Thyroid gland (tissue), 4 donors: ENCODE results near the gene WDR87. TPM values are rescaled to one million over a fixed set of nuclear protein-coding genes. Genes with fewer than 3 reads are reported as not detected.
A peak's percentile ranks its signal among the peaks of the same experiment; 100 is the strongest.

ENCODE experiments used
- DNase-seq, 2 donors: peaks; one replicate each; pipeline ENCODE4 v3.0.0-alpha.2; 2019
- H3K27ac ChIP-seq, 3 donors: fragments of 200-600 bp; sonication (generic); 1 replicate in 2 of 3; 2 replicates in 1 of 3; pipeline ENCODE4 v1.5.1; 2016 to 2019; ENCODE audit warnings: mild to moderate bottlenecking in 1 of 3, moderate library complexity in 1 of 3
- H3K27me3 ChIP-seq: fragments of 200-600 bp; sonication (generic); one replicate; pipeline ENCODE4 v1.5.1; 2019
- H3K36me3 ChIP-seq, 2 donors: fragments of 200-600 bp; sonication (generic); one replicate each; pipeline ENCODE4 v1.5.1; 2016 to 2019
- H3K4me1 ChIP-seq, 2 donors: fragments of 200-600 bp; sonication (generic); one replicate each; pipeline ENCODE4 v1.5.1; 2017 to 2019
- H3K4me3 ChIP-seq, 3 donors: fragments of 200-600 bp; sonication (generic); replicated peaks in 1 of 3; 1 replicate in 2 of 3; 2 replicates in 1 of 3; pipeline ENCODE4 v1.5.1; 2016; ENCODE audit warnings: mild to moderate bottlenecking in 1 of 3
- H3K9me3 ChIP-seq: fragments of 200-600 bp; sonication (generic); one replicate; pipeline ENCODE4 v1.5.1; 2017
- CTCF ChIP-seq, 6 experiments: fragments of 200-600 bp in 3 of 6; fragments of 450-650 bp in 3 of 6; sonication (generic) in 3 of 6; IDR thresholded peaks; one replicate each; pipeline ENCODE4 v1.5.1; 2016 to 2019; ENCODE audit warnings: antibody characterized with exemption in 6 of 6, mild to moderate bottlenecking in 2 of 6, inconsistent platforms in 1 of 6, moderate library complexity in 1 of 6
- POLR2A ChIP-seq, 2 donors: fragments of 450-650 bp; IDR thresholded peaks; one replicate each; pipeline ENCODE4 v1.6.1; 2017; ENCODE audit warnings: antibody characterized with exemption in 2 of 2, mild to moderate bottlenecking in 2 of 2, moderate library complexity in 1 of 2
- WGBS, 2 donors: methylation state at CpG; one replicate each; pipeline ENCODE4 v1.1.5; 2017; 5-methylcytosine and 5-hydroxymethylcytosine counted together
- intact Hi-C: fragments of 100-400 bp; cut with DNase I; formaldehyde crosslinking; loops from one replicate; pipeline ENCODE4 v1.15.1; 2023
- total RNA-seq, 4 donors: library from RNA; depleted of rRNA; stranded (reverse); fragments of >200 nt; gene quantifications; one replicate each; pipeline ENCODE4 v1.2.3, GENCODE V29; 2016

WDR87 gene
- total RNA-seq, 4 donors from 2014 or later: under 0.01 TPM; not detected in 3

DNA sequence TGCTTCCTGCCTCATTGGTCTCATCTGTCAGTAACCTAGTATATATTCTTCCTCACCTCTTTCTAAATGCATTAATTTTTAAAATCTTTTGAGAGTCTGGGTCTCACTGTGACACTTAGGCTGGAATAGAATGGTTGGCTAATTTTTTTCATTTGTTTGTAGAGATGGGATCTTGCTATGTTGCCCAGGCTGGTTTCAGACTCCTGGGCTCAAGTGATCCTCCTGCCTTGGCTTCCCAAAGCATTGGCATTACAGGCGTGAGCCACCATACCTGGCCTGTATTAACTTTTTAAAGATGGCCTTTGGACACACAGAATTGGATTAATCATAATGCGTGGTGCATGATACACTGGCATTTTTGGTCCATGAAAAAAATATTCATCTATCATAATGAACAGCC is 30.5 kb upstream of the WDR87 start:
- Histone ChIP-seq H3K27ac (no peak overlapping the region), H3K4me3 (no peak overlapping the region), H3K4me1 (peaks cover 29 to 31% of the 10 kb centered on the region in 2 donors), H3K36me3 (no peaks in the 10 kb centered on the region), H3K9me3 (no peaks in the 10 kb centered on the region), H3K27me3 (no peaks in the 10 kb centered on the region)
- 97% methylated on average over 2 of the region's 2 CpGs for WGBS, 2 donors
- TF ChIP-seq POLR2A (IDR thresholded peaks at IDR 0.05) (no peak), CTCF (IDR thresholded peaks at IDR 0.05) (no peak)
- intact Hi-C loops: no loop called here
- DNase-seq: no peak

DNA sequence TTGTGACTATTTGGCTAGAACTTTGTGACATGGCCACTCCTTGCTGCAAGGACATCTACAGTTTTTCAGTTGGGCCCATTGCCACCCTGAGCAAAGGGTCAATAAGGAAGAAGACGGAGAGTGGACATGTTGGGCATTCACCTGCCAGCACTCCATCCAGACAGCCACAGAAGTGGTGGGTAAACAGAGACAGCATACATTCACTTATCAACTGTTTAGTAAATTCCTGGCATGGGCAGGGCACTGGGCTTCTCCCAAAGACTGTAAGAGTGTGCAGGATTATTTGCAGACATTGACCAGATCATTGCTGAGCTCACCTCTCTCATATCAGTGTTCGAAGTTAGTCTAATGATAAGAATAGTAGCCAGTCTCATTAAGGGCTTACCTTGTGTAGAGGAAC is 29.8 kb upstream of the WDR87 start:
- H3K9me3 ChIP-seq: no peaks in the 10 kb centered on the region
- H3K4me3 ChIP-seq: no peak overlapping the region
- intact Hi-C loops: no loop called here
- no peaks in the 10 kb centered on the region for H3K27me3 ChIP-seq
- TF ChIP-seq POLR2A (IDR thresholded peaks at IDR 0.05) (no peak), CTCF (IDR thresholded peaks at IDR 0.05) (no peak)
- DNase-seq: no peak
- peak overlapping the region in 1 of 3 donors; percentile 13 for H3K27ac ChIP-seq
- 92 to 100% methylated on average over 2 of the region's 2 CpGs for WGBS, 2 donors
- H3K36me3 ChIP-seq: no peaks in the 10 kb centered on the region
- peaks cover 37 to 38% of the 10 kb centered on the region in 2 donors for H3K4me1 ChIP-seq

DNA sequence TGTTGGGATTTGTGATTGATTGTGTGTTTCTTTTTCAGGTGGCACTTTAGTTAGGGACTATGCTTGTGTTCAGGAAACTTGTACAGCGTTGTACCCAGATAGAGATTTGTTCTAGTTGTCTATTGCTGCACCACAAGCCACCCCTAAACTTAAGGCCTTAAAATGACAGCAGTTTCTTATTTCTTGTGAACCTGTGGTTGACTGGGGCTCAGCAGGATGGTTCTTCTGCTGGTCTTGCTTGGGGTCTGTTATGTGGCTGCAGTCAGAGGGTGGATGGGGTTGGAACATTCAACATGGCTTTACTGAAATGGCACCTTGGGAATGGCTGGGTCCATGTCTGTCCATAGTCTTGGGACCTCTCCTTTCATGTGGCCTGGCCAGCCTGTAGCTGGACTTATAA is 28.9 kb upstream of the WDR87 start:
- Histone ChIP-seq H3K27me3 (no peaks in the 10 kb centered on the region), H3K36me3 (no peaks in the 10 kb centered on the region), H3K4me3 (no peak overlapping the region), H3K27ac (no peak overlapping the region), H3K9me3 (no peaks in the 10 kb centered on the region), H3K4me1 (peaks cover 44 to 46% of the 10 kb centered on the region in 2 donors)
- no peak for DNase-seq
- WGBS, 2 donors: 0% methylated on average over 1 of the region's 1 CpG
- TF ChIP-seq POLR2A (IDR thresholded peaks at IDR 0.05) (no peak), CTCF (IDR thresholded peaks at IDR 0.05) (no peak)
- intact Hi-C loops: no loop called here

DNA sequence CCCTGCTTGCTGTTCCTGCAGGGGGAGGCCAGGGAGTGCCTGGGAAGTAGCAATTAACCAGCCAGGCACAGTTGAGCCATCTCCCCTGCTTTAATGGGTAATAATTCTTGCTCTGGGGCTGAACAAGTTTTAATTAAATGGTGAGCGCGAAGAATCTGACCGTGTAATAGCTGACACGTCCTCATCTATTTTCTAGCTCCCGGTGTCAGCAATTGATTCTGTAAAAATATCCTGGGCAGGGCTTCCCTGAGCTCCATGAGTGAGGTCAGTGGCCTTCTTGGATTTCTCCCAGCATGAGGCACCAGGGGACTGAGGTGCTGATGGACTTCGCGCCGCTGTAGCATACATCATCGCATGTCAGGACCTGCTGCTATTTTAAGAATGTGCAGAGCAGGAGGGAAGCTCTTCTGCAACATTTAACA is 27.6 kb upstream of the WDR87 start:
- peak overlapping the region; percentile 49 to 87 (median 78) for H3K27ac ChIP-seq
- peak; percentile 18 to 28 for DNase-seq
- no peaks in the 10 kb centered on the region for H3K9me3 ChIP-seq
- 65 to 69% methylated on average over 9 of the region's 9 CpGs for WGBS, 2 donors
- no peaks in the 10 kb centered on the region for H3K27me3 ChIP-seq
- peaks cover 56 to 57% of the 10 kb centered on the region in 2 donors for H3K4me1 ChIP-seq
- intact Hi-C loops: no loop called here
- H3K36me3 ChIP-seq: no peaks in the 10 kb centered on the region
- TF ChIP-seq POLR2A (IDR thresholded peaks at IDR 0.05) (no peak), CTCF (IDR thresholded peaks at IDR 0.05) (no peak)
- H3K4me3 ChIP-seq: no peak overlapping the region

GRCh38 chr19:37932985-37933936 is 26.9 kb upstream of the WDR87 start:
- H3K27ac ChIP-seq: peak overlapping the region; percentile 78 to 96 (median 87)
- 37 to 39% methylated on average over 11 to 12 of the region's 12 CpGs for WGBS, 2 donors
- peaks cover 57 to 62% of the 10 kb centered on the region in 2 donors for H3K4me1 ChIP-seq
- intact Hi-C loops: no loop called here
- no peaks in the 10 kb centered on the region for H3K36me3 ChIP-seq
- no peaks in the 10 kb centered on the region for H3K9me3 ChIP-seq
- H3K4me3 ChIP-seq: peak overlapping the region in 1 of 3 donors; percentile 2
- H3K27me3 ChIP-seq: no peaks in the 10 kb centered on the region
- TF ChIP-seq POLR2A (IDR thresholded peaks at IDR 0.05) (peak in 1 of 2 donors; percentile 14), CTCF (IDR thresholded peaks at IDR 0.05) (no peak)
- peak; percentile 76 to 78 for DNase-seq
